GM18505 (cell line): ENCODE results near the gene SMARCC1.

Experiments
- ATAC-seq: cut with Tn5 transposase; IDR thresholded peaks from one replicate; pipeline ENCODE4 v1.9.1; 2021; ENCODE audit not compliant: unreplicated experiment
- POLR2A ChIP-seq: IDR thresholded peaks from 4 replicates; pipeline ENCODE4 v1.6.1; 2011; ENCODE audit warnings: borderline replicate concordance; ENCODE audit not compliant: insufficient read depth, insufficient read length; ENCODE audit errors: extremely low read depth

SMARCC1 gene

DNA sequence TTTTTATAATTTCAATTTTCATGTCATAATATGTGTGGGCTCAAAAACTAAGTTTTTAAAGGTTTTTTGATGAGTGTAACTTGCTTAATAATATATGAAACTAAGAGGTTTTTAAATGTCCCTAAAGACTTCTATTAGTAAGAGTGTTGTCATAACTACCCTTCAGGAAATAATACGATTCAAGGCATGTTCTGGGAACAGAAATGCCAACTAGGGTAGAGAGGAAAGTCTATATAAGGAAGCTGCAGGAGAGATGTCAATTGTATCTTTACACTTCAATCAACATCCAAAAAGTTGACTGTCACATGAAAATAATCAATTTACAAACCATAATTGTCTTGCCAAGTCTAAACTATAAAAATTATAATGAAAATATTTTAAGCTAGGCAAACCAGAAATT, 76.3 kb downstream of the SMARCC1 start:
- ATAC-seq = no peak
- TF ChIP-seq POLR2A = no peak

GRCh38 chr3:47704237-47704612, 77.5 kb downstream of the SMARCC1 start:
- TF ChIP-seq POLR2A = no peak
- ATAC-seq = no peak

DNA sequence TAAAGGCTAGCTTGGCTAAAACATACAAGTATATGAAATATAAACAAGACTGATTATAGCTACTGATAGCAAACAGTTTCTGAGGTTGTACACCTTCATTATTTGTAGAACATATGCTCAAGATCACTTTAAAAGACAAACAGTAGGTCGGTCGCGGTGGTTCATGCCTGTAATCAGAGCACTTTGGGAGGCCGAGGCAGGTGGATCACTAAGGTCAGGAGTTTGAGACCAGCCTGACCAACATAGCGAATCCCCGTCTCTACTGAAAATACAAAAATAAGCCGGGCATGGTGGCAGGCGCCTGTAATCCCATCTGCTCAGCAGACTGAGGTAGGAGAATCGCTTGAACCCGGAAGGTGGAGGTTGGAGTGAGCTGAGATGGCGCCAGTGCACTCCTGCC, 80.3 kb downstream of the SMARCC1 start:
- TF ChIP-seq POLR2A = no peak
- no peak for ATAC-seq

- no peak for TF ChIP-seq POLR2A
- ATAC-seq = no peak
These were observed 89.5 kb downstream of the SMARCC1 start for GRCh38 chr3:47692158-47692557.

GRCh38 chr3:47688488-47688887, 93.2 kb downstream of the SMARCC1 start:
- no peak for ATAC-seq
- TF ChIP-seq POLR2A = no peak

DNA sequence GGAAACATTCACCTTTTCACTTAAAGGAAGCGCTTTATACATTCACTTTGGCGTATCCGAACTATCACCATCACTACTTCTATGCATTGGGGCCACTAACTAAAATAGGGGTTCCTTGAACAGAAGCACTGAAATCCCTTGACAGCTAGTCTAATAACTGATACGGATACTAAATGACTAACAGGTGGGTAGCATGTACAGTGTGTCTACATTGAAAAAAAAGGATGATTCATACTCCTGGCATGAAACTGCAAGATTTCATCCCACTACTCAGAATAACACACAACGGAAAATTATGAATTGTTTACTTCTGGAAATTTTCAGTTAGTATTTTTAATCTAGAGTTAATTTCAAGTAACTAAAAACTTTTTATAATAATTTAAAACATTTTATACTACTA, 96.7 kb downstream of the SMARCC1 start:
- ATAC-seq = no peak
- no peak for TF ChIP-seq POLR2A

GRCh38 chr3:47681016-47681415, 100.7 kb downstream of the SMARCC1 start:
- TF ChIP-seq POLR2A = no peak
- ATAC-seq = no peak

- ATAC-seq = no peak
These were observed 103.0 kb downstream of the SMARCC1 start for GRCh38 chr3:47678446-47679338.

DNA sequence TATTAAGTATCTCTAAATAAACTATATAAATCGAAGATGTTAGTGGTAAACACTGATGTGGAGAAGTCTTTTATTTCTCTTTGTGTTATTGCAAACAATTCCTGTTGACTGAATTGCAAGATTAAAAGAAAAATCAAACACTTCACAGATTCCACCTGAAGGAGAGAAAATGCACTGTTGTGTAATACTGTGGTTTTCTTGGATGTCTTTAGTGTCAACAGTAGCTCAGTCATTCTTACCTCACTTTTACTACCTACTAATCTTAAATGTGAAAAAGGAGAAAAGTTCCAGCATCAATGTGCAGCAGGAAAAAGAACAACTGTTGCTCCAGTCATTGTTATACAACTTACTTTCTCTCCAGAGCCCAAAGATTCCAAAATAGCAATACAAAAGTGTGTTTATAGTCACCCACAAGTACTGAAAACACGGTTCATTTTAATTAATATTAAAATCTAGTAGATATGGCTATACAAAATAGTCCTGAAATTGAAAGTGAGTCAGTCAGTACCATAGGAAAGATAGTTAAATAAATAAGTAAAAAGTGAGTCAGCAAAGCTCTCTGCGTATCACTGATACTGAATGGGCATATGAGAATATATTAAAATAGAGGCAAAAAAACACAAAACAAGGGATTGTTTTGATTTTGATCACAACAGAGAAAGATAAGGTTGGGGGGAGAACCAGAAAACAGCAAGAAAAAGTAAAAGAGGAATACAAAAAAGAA, 112.5 kb downstream of the SMARCC1 start:
- no peak for TF ChIP-seq POLR2A
- no peak for ATAC-seq

More at GRCh38 chr3:47678446-47679338, 103.0 kb downstream of the SMARCC1 start:
- TF ChIP-seq POLR2A = no peak

DNA sequence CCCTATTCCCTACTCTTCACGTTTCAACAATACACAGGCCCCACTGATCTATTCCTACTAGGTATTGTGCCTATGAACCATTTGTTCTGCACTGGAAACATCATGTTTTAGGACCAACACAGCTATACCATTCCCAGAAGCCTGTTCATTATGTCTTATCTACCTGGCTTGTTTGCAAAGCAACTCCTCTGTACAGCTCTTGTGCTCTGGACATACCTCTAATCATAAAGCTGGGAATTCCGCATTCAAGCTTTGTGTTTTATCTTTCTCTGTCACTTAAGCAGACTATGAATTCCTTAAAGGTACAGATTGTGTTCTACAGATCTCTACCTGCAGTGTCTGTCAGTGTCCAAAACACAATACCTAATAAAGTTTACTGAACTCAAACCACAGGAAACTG, 115.6 kb downstream of the SMARCC1 start:
- no peak for TF ChIP-seq POLR2A
- ATAC-seq = no peak

- TF ChIP-seq POLR2A = no peak
- ATAC-seq = no peak
These were observed 117.2 kb downstream of the SMARCC1 start for GRCh38 chr3:47664519-47664918.

- no peak for TF ChIP-seq POLR2A
- no peak for ATAC-seq
These were observed 118.0 kb downstream of the SMARCC1 start for GRCh38 chr3:47663630-47664240.

DNA sequence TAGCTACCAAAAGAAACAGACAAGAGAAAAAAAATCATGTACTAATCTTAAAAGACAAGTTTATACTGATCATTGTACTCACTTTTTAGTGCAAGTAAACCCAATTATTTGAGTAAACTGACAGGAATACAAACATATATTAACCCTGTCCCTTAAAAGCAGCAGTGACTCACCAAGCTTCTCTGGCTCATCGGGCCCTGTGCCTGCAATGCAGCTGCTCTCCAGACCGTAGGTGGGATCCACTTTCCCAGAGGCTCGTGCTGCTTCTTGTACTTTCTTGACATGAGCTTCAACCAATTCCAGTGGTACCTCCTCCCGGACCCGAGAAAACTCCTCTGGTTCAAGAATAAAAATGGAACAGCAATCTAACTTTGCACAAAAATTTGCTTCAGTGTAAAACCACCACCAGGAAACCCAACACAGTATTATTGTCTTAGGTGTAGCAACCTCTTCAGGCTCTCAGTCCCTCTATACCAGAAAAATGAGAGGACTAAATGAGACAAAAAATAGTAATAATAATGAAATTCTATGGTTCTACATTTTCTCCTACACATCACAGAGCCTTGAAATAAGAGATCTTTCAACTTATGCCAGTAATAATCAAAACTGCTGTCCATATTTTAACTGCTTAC, 120.5 kb downstream of the SMARCC1 start:
- TF ChIP-seq POLR2A = no peak
- ATAC-seq = no peak
